ENCODE data around the gene CAV1.

CAV1 gene

DNA sequence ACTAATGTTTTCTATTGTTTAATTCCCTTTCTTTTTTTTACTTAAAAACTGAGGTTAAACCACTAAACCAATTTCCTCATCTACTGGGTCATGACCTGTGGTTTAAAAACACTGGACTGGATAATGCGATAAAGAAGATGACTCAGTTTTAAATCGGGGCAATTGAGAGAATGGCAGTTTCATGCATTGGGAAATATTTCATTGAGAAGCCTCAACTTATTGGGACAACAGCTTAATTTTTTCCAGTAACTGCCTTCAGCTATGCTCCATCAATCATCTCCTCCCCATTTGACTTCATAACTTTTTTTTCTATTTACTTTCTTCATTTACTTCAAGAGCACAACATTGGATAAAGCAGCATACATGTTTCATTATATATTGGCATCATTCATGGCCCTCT, 85.4 kb downstream of the CAV1 start:
- H3K27me3 ChIP-seq (replicated peaks in 2 of 5; ENCODE audit: control insufficient read depth in 4 of 5, insufficient read depth in 5 of 5, low read length in 4 of 5), result peaks cover 0 to 6% (median 0%) of the 10 kb centered on the region in 5 experiments
- no peak overlapping the region for H3K4me3 ChIP-seq (ENCODE audit: control insufficient read depth in 1 of 7, extremely low read depth in 1 of 7, insufficient read depth in 4 of 7, low read depth in 2 of 7, low read length in 6 of 7)
- H3K4me1 ChIP-seq (ENCODE audit: control extremely low read depth in 1 of 4, control insufficient read depth in 4 of 4, insufficient read depth in 4 of 4, low read length in 3 of 4), result peaks cover 4 to 12% (median 6%) of the 10 kb centered on the region in 4 experiments
- POLR2A ChIA-PET, result no interaction called here
- WGBS (ENCODE audit: insufficient coverage), result no CpG with 5 or more reads among the region's 2 CpGs
- DNase-seq, result peak; percentile 74 to 93 (median 90)
- no peaks in the 10 kb centered on the region for H3K36me3 ChIP-seq (ENCODE audit: control insufficient read depth in 4 of 4, insufficient read depth in 4 of 4, low read length in 3 of 4)
- CTCF ChIA-PET, result interaction anchor here (0.6 to 3.3 kb wide), 2 partner anchors 19 to 22 kb away, joined by 3 to 15 read pairs; no protein-coding TSS in a partner anchor
- no peak overlapping the region for H3K27ac ChIP-seq (ENCODE audit: insufficient read depth in 1 of 2, low read depth in 1 of 2, low read length in 2 of 2, poor library complexity in 1 of 2, severe bottlenecking in 2 of 2)
- H3K9me3 ChIP-seq (ENCODE audit: control extremely low read depth in 1 of 5, control insufficient read depth in 4 of 5, insufficient read depth in 2 of 5, low read depth in 1 of 5, low read length in 4 of 5), result no peaks in the 10 kb centered on the region

DNA sequence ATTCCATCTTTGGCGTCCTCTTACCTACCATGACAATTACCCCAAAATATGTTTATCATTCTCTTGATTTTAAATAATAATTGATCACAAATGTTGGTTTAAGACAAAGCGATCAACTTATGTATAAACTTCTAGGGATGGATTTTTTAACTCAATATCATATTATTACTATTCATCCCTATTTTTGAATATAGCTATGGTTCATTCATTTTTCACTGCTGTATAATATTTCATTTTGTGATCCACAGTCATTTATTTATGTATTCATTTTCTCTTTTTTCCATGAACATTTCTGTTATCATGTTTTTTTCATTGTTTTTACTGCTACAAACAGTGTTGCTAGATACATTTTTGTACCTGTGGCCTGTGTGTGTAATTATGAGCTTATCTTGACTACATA, 85.9 kb downstream of the CAV1 start:
- POLR2A ChIA-PET, result no interaction called here

More for the DNA sequence above, 85.9 kb downstream of the CAV1 start:
- Histone ChIP-seq H3K4me3 (ENCODE audit: control insufficient read depth in 1 of 7, extremely low read depth in 1 of 7, insufficient read depth in 4 of 7, low read depth in 2 of 7, low read length in 6 of 7) (no peak overlapping the region), H3K4me1 (ENCODE audit: control extremely low read depth in 1 of 4, control insufficient read depth in 4 of 4, insufficient read depth in 4 of 4, low read length in 3 of 4) (peaks cover 4 to 12% (median 6%) of the 10 kb centered on the region in 4 experiments), H3K9me3 (ENCODE audit: control extremely low read depth in 1 of 5, control insufficient read depth in 4 of 5, insufficient read depth in 2 of 5, low read depth in 1 of 5, low read length in 4 of 5) (no peaks in the 10 kb centered on the region), H3K27ac (ENCODE audit: insufficient read depth in 1 of 2, low read depth in 1 of 2, low read length in 2 of 2, poor library complexity in 1 of 2, severe bottlenecking in 2 of 2) (no peak overlapping the region), H3K27me3 (replicated peaks in 2 of 5; ENCODE audit: control insufficient read depth in 4 of 5, insufficient read depth in 5 of 5, low read length in 4 of 5) (peaks cover 0 to 6% (median 0%) of the 10 kb centered on the region in 5 experiments), H3K36me3 (ENCODE audit: control insufficient read depth in 4 of 4, insufficient read depth in 4 of 4, low read length in 3 of 4) (no peaks in the 10 kb centered on the region)
- CTCF ChIA-PET, result interaction anchor here (0.6 to 3.3 kb wide), 2 partner anchors 19 to 22 kb away, joined by 3 to 15 read pairs; no protein-coding TSS in a partner anchor
- no peak for DNase-seq
- WGBS (ENCODE audit: insufficient coverage), result no CpG with 5 or more reads among the region's 2 CpGs
